ENCODE data around the gene LRP11. TPM values are rescaled to one million over a fixed set of nuclear protein-coding genes. Genes with fewer than 3 reads are reported as not detected.

Gene LRP11
- total RNA-seq, 1 donor: 97.2 TPM

DNA sequence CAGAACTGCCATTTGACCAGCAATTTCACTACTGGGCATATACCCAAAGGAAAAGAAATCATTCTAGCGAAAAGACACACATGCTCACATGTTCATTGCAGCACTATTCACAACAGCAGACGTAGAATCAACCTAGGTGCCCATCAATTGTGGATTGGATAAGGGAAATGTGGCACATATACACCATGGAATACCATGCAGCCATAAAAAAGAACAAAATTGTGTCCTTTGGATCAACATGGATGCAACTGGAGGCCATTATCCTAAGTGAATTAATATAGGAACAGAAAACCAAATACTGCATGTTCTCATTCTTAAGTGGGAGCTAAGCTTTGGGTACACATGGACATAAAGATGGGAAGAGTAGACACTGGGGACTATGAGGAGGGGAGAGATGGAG, 17.7 kb upstream of the LRP11 start:
- TF ChIP-seq, protein P1, sequence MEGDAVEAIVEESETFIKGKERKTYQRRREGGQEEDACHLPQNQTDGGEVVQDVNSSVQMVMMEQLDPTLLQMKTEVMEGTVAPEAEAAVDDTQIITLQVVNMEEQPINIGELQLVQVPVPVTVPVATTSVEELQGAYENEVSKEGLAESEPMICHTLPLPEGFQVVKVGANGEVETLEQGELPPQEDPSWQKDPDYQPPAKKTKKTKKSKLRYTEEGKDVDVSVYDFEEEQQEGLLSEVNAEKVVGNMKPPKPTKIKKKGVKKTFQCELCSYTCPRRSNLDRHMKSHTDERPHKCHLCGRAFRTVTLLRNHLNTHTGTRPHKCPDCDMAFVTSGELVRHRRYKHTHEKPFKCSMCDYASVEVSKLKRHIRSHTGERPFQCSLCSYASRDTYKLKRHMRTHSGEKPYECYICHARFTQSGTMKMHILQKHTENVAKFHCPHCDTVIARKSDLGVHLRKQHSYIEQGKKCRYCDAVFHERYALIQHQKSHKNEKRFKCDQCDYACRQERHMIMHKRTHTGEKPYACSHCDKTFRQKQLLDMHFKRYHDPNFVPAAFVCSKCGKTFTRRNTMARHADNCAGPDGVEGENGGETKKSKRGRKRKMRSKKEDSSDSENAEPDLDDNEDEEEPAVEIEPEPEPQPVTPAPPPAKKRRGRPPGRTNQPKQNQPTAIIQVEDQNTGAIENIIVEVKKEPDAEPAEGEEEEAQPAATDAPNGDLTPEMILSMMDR (IDR thresholded peaks at IDR 0.05; ENCODE audit: insufficient read depth, low read depth, low read length): no peak

DNA sequence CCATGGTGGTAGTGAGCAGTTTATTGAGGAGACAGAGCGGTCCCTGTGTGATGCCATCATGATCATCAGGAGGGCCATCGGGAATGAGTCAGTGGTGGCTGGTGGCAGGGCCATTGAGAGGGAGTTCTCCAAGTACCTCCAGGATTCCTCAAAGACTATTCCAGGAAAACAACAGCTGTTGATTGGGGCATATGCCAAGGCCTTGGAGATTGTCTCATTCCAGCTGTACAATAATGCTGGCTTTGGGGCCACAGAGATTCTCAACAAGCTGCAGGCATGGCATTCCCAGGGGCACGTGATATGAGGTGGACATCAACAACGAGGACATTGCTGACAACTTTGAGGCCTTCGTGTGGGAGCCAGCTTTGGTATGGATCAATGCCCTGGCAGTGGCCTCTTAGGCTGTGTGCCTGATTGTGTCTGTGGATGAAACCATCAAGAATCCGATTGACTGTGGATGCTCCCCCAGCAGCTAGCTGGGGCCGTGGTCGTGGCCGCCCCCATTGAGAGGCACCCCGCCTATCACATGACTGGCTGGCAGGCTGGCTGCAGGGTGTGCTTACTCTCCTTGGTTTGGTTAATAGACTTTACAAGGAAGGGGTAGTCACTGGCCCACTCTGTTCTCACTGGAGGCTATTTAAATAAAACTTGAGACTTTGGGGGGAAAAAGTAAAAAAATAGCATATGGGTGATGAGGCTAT, 17.1 kb upstream of the LRP11 start:
- TF ChIP-seq, protein P1 (IDR thresholded peaks at IDR 0.05; ENCODE audit: insufficient read depth, low read depth, low read length): no peak
- DNase-seq (ENCODE audit: low read depth): no peak
- no peak overlapping the region for H3K4me3 ChIP-seq (ENCODE audit: low read depth, low read length)

More for the DNA sequence above, 17.7 kb upstream of the LRP11 start:
- H3K4me3 ChIP-seq (ENCODE audit: low read depth, low read length): no peak overlapping the region
- DNase-seq (ENCODE audit: low read depth): no peak

DNA sequence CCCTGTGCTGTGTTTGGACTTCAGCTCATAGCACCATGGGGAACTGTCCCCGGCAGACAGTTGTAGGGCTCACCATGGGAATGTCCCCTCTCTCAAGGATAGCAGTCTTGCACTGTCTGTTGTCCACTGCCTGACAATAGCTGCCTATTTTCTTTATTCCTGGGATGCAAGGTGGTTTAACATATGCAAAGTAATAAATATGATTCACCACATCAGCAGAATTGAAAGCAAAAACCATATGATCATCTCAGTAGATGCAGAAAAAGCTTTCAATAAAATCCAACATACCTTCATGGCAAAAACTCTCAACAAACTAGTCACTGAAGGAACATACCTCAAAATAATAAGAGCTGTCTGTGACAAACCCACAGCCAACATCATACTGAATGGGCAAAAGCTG, 13.5 kb upstream of the LRP11 start:
- DNase-seq (ENCODE audit: low read depth): no peak
- TF ChIP-seq, protein P1 (IDR thresholded peaks at IDR 0.05; ENCODE audit: insufficient read depth, low read depth, low read length): no peak
- H3K4me3 ChIP-seq (ENCODE audit: low read depth, low read length): no peak overlapping the region

DNA sequence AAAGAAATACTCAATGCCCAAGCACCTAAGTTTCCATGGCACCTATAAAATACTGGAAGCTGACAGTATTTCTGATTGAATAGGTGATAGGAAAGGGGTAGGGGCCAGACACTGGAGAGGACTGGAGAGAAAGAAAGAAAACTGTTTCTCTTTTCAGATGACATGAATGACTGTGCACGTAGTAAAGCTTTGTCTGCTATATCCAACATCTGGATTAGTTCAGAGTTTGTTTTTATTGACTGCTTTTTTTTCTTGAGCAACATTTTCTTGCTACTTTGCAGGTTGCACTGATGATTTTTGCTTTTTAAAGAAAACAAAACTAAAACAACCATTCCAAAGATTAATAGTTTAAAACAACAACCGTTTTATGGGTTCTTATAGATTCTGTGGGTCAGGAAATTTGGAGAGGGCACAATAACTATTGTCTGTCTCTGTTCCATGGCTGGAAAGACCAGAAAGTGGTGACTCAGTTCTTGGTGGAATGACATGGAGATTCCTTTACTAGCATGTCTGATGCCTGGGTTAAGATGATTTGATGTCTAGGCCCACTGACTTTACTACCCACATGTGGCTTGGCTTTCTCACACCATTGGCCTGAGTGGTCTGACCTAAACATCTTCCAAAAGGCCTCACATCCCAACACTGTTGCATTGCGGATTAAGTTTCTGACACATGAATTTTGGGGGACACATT, 12.2 kb upstream of the LRP11 start:
- no peak overlapping the region for H3K4me3 ChIP-seq (ENCODE audit: low read depth, low read length)
- TF ChIP-seq, protein P1 (IDR thresholded peaks at IDR 0.05; ENCODE audit: insufficient read depth, low read depth, low read length): no peak
- peak; percentile 48 for DNase-seq (ENCODE audit: low read depth)

DNA sequence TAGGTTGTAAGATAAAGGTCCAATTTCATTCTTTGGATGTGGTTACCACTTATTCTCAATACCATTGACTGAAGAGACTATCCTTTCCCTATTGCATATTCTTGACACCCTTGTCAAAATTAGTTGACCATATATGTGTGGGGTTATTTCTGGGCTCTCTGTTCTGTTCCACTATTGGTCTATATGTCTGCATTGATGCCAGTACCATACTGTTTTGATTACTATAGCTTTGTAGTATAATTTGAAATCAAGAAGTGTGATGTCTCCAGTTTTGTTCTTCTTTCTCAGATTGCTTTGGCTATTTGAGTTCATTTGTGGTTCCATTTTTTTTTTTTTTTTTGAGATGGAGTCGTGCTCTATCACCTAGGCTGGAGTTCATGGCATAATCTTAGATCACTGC, 8.1 kb upstream of the LRP11 start:
- H3K4me3 ChIP-seq (ENCODE audit: low read depth, low read length): no peak overlapping the region
- TF ChIP-seq, protein P1 (IDR thresholded peaks at IDR 0.05; ENCODE audit: insufficient read depth, low read depth, low read length): no peak
- no peak for DNase-seq (ENCODE audit: low read depth)

DNA sequence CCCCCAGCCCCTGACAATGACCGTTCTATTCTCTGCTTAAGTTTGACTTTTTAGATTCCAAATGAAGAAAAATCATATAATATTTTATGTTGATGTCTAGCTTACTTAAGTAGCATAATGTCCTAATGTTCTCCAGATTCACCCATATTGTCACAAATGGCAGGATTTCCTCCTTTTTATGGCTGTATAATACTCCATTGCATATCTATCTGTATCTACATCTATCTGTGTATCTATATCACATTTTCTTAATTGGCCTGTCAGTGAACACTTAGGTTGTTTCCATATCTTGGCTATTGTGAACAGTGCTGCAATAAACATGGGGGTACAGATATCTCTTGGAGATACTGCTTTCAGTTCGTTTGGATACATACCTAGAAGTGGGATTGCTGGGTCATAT, 7.0 kb upstream of the LRP11 start:
- H3K4me3 ChIP-seq (ENCODE audit: low read depth, low read length): no peak overlapping the region
- no peak for DNase-seq (ENCODE audit: low read depth)
- TF ChIP-seq, protein P1 (IDR thresholded peaks at IDR 0.05; ENCODE audit: insufficient read depth, low read depth, low read length): no peak
